Measurements from ENCODE around the gene WIPI1. TPM values are rescaled to one million over a fixed set of nuclear protein-coding genes. Genes with fewer than 3 reads are reported as not detected.

The WIPI1 gene
- total RNA-seq, 2 experiments from 2014 or later: 34.4 to 43.5 TPM

- Histone ChIP-seq H2AFZ (ENCODE audit: low read length) (no peak overlapping the region), H3K79me2 (ENCODE audit: insufficient read depth, low read depth, low read length) (no peaks in the 10 kb centered on the region), H3K4me3 (ENCODE audit: low read depth, low read length, poor library complexity, severe bottlenecking) (no peak overlapping the region), H4K20me1 (ENCODE audit: insufficient read depth, low read length) (no peaks in the 10 kb centered on the region), H3K9me3 (ENCODE audit: low read length) (no peaks in the 10 kb centered on the region), H3K4me1 (ENCODE audit: insufficient read depth, low read length, poor library complexity, severe bottlenecking) (peaks cover 25% of the 10 kb centered on the region), H3K36me3 (ENCODE audit: insufficient read depth, low read length) (peaks cover 33% of the 10 kb centered on the region; the same call in 1 of the 2 replicates), H3K27ac (ENCODE audit: low read depth, low read length, poor library complexity, severe bottlenecking) (no peak overlapping the region), H3K9me2 (ENCODE audit: insufficient read depth, low read length) (no peaks in the 10 kb centered on the region), H3K4me2 (ENCODE audit: low read length) (no peak overlapping the region)
- CTCF ChIA-PET (ENCODE audit: unreplicated experiment): interaction anchor here (1.0 to 1.7 kb wide), 7 partner anchors 14 to 77 kb away, joined by 3 to 5 read pairs (median 3); no protein-coding TSS in a partner anchor
- POLR2A ChIA-PET: interaction anchor here (0.5 to 1.5 kb wide), 3 partner anchors 33 to 252 kb away, joined by 3 to 4 read pairs (median 4); no protein-coding TSS in a partner anchor
- BruUV-seq (replicated peaks): no TSS peak
- intact Hi-C loops (cut with micrococcal nuclease; ENCODE audit: unreplicated experiment): no loop called here
- TF ChIP-seq CTCF (conservative IDR thresholded peaks at IDR 0.05; ENCODE audit: low read length) (peak; percentile 13; the same call in 1 of the 2 replicates), EZH2phosphoT487 (IDR thresholded peaks at IDR 0.05; ENCODE audit: borderline replicate concordance, low read depth, low read length) (no peak)
- no peak for DNase-seq (ENCODE audit: low spot score)
Measured at GRCh38 chr17:68432086-68432864, 25.0 kb downstream of the WIPI1 start.

GRCh38 chr17:68431661-68432071 lies 25.6 kb downstream of the WIPI1 start:
- H3K4me1 ChIP-seq (ENCODE audit: insufficient read depth, low read length, poor library complexity, severe bottlenecking): peaks cover 19% of the 10 kb centered on the region

More at GRCh38 chr17:68431661-68432071, 25.6 kb downstream of the WIPI1 start:
- intact Hi-C loops (cut with micrococcal nuclease; ENCODE audit: unreplicated experiment): no loop called here
- H2AFZ ChIP-seq (ENCODE audit: low read length): no peak overlapping the region
- H4K20me1 ChIP-seq (ENCODE audit: insufficient read depth, low read length): no peaks in the 10 kb centered on the region
- no TSS peak for BruUV-seq (replicated peaks)
- H3K36me3 ChIP-seq (ENCODE audit: insufficient read depth, low read length): peaks cover 33% of the 10 kb centered on the region; the same call in 1 of the 2 replicates
- no peak overlapping the region for H3K27ac ChIP-seq (ENCODE audit: low read depth, low read length, poor library complexity, severe bottlenecking)
- H3K79me2 ChIP-seq (ENCODE audit: insufficient read depth, low read depth, low read length): no peaks in the 10 kb centered on the region
- ChIA-PET POLR2A (interaction anchor here (1.1 to 1.5 kb wide), 2 partner anchors 33 to 251 kb away, joined by 3 to 4 read pairs; no protein-coding TSS in a partner anchor), CTCF (ENCODE audit: unreplicated experiment) (interaction anchor here (1.0 to 1.7 kb wide), 7 partner anchors 13 to 77 kb away, joined by 3 to 5 read pairs (median 3); no protein-coding TSS in a partner anchor)
- no peaks in the 10 kb centered on the region for H3K9me2 ChIP-seq (ENCODE audit: insufficient read depth, low read length)
- no peak for TF ChIP-seq EZH2phosphoT487 (IDR thresholded peaks at IDR 0.05; ENCODE audit: borderline replicate concordance, low read depth, low read length)
- peak; percentile 87 for TF ChIP-seq CTCF (conservative IDR thresholded peaks at IDR 0.05; ENCODE audit: low read length)
- peak; percentile 73 for DNase-seq (ENCODE audit: low spot score)
- no peaks in the 10 kb centered on the region for H3K9me3 ChIP-seq (ENCODE audit: low read length)
- H3K4me3 ChIP-seq (ENCODE audit: low read depth, low read length, poor library complexity, severe bottlenecking): no peak overlapping the region
- no peak overlapping the region for H3K4me2 ChIP-seq (ENCODE audit: low read length)

Data from OCI-LY7 (cell line).